Stimulated activated CD4-positive, alpha-beta T cell treated with anti-CD3 and anti-CD28 coated beads, Interleukin-1b, Interleukin-23, amount 100 ng/mL, for 4 hours (primary cell): Measurements from ENCODE around the gene CPVL.

Experiments used
- DNase-seq, 2 donors: peaks; one replicate each; pipeline ENCODE4 v3.0.0-alpha.2; 2020; ENCODE audit warnings: low read depth in 2 of 2

Gene CPVL

GRCh38 chr7:29044554-29044953 lies 101.8 kb downstream of the CPVL start:
- DNase-seq, result no peak

GRCh38 chr7:29043576-29043975 lies 102.8 kb downstream of the CPVL start:
- DNase-seq, result no peak

GRCh38 chr7:29042824-29043231 lies 103.5 kb downstream of the CPVL start:
- DNase-seq, result no peak

- no peak for DNase-seq
Observed at GRCh38 chr7:29041991-29042390, 104.3 kb downstream of the CPVL start.

GRCh38 chr7:29040579-29040925 lies 105.8 kb downstream of the CPVL start:
- DNase-seq, result no peak

GRCh38 chr7:29039821-29040578 lies 106.3 kb downstream of the CPVL start:
- DNase-seq, result no peak

GRCh38 chr7:29038463-29038862 lies 107.9 kb downstream of the CPVL start:
- no peak for DNase-seq

GRCh38 chr7:29035044-29035740 lies 111.1 kb downstream of the CPVL start:
- DNase-seq, result no peak

- DNase-seq, result no peak
Observed at GRCh38 chr7:29033584-29033983, 112.8 kb downstream of the CPVL start.

- no peak for DNase-seq
Observed at GRCh38 chr7:29032146-29032545, 114.2 kb downstream of the CPVL start.

- no peak for DNase-seq
Observed at GRCh38 chr7:29030781-29031275, 115.5 kb downstream of the CPVL start.

- DNase-seq, result no peak
Observed at GRCh38 chr7:29022291-29022988, 123.9 kb downstream of the CPVL start.

GRCh38 chr7:29019896-29020295 lies 126.4 kb downstream of the CPVL start:
- no peak for DNase-seq

- DNase-seq, result no peak
Observed at GRCh38 chr7:29019387-29019786, 127.0 kb downstream of the CPVL start.

- DNase-seq, result no peak
Observed at GRCh38 chr7:29017713-29018112, 128.6 kb downstream of the CPVL start.

- DNase-seq, result no peak
Observed at GRCh38 chr7:29014725-29015124, 131.6 kb downstream of the CPVL start.

GRCh38 chr7:29013931-29014330 lies 132.4 kb downstream of the CPVL start:
- no peak for DNase-seq

GRCh38 chr7:29013082-29013695 lies 133.1 kb downstream of the CPVL start:
- DNase-seq, result no peak

GRCh38 chr7:29009947-29010346 lies 136.4 kb downstream of the CPVL start:
- DNase-seq, result no peak

- DNase-seq, result no peak
Observed at GRCh38 chr7:29008590-29008989, 137.7 kb downstream of the CPVL start.

- no peak for DNase-seq
Observed at GRCh38 chr7:29007127-29007526, 139.2 kb downstream of the CPVL start.

GRCh38 chr7:29005829-29006228 lies 140.5 kb downstream of the CPVL start:
- DNase-seq, result no peak
